PC-3 (cell line): ENCODE data around the gene HLCS.

Source experiments
- EZH2 ChIP-seq: fragments of 300-600 bp; sonication (generic); IDR thresholded peaks from one replicate; pipeline ENCODE4 v1.6.1; 2017; ENCODE audit warnings: antibody characterized with exemption, mild to moderate bottlenecking, low read length; ENCODE audit not compliant: unreplicated experiment
- EZH2phosphoT487 ChIP-seq: fragments of 300-600 bp; sonication (generic); IDR thresholded peaks from 2 replicates; pipeline ENCODE4 v1.6.1; 2018; ENCODE audit warnings: mild to moderate bottlenecking, antibody characterized with exemption, low read length, borderline replicate concordance
- TF ChIP-seq, protein P1 (sequence below): fragments of 300-600 bp; sonication (generic); conservative IDR thresholded peaks from 2 replicates; pipeline ENCODE4 v1.5.1; 2017; ENCODE audit warnings: antibody characterized with exemption, low read depth, mild to moderate bottlenecking, low read length

DNA sequence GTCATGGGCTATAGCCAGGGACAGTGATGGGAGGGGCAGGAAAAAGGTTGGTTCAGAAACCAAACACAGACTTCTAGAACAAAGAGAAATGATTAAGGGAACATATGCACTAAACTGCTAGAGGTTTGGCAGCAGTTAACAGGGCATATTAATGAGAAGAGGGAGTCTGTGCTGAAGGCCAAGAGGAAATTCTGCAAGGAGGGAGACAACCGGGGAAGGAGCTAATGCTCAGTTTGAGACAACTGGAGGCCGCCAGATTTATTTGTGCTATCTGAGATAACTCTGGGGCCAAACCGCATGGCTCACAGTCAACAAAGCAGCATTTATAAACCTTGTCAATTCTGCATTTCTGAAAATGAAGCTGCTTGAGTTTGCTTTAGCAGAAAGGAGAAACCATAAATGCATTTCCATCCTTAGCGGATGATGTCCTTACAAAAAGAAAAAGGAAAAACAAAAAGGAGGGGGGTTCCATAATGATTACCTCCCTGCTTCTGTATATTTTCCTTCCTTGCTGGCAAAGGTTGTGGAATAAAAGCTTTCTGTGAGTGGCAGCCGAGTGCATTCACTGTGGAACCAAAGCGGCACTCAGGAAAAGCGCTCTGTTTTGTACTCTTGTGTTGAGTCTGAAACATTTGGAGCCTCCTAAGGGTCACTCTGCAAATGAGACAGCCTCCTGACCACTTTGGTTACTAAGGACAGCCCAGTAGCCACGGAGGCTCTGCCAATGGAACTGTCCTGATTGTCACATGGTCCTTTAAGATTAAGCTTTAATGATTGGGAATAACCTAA lies 197.2 kb downstream of the HLCS start:
- TF ChIP-seq, protein P1, sequence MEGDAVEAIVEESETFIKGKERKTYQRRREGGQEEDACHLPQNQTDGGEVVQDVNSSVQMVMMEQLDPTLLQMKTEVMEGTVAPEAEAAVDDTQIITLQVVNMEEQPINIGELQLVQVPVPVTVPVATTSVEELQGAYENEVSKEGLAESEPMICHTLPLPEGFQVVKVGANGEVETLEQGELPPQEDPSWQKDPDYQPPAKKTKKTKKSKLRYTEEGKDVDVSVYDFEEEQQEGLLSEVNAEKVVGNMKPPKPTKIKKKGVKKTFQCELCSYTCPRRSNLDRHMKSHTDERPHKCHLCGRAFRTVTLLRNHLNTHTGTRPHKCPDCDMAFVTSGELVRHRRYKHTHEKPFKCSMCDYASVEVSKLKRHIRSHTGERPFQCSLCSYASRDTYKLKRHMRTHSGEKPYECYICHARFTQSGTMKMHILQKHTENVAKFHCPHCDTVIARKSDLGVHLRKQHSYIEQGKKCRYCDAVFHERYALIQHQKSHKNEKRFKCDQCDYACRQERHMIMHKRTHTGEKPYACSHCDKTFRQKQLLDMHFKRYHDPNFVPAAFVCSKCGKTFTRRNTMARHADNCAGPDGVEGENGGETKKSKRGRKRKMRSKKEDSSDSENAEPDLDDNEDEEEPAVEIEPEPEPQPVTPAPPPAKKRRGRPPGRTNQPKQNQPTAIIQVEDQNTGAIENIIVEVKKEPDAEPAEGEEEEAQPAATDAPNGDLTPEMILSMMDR: no peak
- TF ChIP-seq EZH2: no peak
- no peak for TF ChIP-seq EZH2phosphoT487
